ENCODE data around the gene PAGR1.
A peak's percentile ranks its signal among the peaks of the same experiment; 100 is the strongest.
"Not testable (repeated sequence)": the region's sequence is repeated elsewhere in the genome, so short reads cannot be mapped to it uniquely, and the experiment has no call there.

PAGR1 gene

DNA sequence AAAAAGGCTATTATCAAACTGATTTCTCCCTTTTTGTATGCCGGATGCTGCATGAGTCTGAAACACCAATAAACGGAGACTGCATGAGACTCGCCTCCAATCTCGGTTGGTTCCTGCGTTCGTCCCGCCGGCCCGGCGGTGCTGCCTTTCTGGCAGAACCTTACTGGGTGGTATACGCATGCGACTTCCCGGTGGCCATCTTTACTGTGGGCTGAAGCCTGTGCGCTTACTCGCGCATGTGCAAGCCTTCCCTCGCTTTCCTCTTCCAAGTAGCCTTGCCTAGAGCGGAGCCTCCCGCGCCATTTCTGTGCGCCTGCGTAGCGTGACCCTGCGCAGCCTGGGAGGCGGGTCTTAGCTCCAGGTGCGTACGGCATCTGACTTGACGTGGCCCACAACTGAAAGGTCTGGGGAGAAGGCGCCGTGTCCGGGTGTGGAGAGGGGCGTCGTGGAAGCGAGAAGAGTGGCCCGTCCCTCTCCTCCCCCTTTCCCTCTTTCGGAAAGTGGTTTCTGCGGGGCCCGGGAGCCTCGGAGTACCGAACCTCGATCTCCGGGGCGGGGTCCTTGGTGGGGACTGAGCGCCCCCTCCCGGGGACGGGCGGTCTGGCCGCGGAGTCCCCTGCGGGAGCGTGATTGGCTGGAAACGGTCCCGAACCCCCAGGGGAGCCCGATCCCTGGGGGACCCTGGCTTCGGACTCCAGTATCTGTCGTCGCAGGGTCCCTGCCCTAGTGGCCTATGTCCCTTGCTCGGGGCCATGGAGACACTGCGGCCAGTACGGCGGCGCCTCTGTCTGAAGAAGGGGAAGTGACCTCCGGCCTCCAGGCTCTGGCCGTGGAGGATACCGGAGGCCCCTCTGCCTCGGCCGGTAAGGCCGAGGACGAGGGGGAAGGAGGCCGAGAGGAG lies at the start of gene PAGR1:
Gene PAGR1, plus strand, starts transcription at position 360 of the 901 bp plus-strand sequence. Its CDS starts 374 bp downstream, at position 734.
- DNase-seq, result peak; percentile 99

DNA sequence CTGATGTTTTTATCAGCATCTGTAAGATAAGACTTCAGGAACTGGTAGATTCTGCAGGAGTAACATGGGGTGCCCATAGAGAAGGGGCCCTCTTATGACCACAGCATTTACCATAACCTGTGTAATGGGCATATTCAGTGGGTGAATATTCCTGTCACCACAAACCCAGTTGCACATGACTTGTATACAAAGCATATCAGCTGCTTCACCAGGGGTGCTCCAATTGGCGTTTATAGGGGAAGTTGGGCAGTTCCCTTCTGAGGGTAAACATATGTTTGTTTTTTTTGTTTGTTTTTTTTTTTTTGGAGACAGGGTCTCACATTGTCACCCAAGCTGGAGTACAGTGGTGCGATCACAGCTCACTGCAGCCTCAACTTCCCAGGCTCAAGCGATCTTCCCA lies 49.4 kb upstream of the PAGR1 start:
- no peak for DNase-seq

DNA sequence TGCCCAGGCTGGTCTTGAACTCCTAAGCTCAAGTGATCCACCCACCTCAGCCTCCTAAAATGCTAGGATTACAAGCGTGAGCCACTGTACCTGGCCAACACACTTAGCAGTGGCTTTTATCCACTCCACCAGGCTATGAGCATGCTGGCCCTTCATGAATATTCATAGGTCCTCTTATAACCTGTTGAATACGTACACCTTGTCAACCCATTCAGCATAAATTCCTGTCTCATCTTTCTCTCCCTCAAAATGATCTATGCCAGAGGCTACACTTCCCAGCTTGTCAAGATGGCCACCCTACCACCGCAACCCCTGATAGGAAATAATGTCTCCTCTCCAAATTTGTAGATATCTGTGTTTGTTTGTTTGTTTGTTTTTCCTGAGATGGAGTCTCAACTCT lies 48.9 kb upstream of the PAGR1 start:
- no peak for DNase-seq

DNA sequence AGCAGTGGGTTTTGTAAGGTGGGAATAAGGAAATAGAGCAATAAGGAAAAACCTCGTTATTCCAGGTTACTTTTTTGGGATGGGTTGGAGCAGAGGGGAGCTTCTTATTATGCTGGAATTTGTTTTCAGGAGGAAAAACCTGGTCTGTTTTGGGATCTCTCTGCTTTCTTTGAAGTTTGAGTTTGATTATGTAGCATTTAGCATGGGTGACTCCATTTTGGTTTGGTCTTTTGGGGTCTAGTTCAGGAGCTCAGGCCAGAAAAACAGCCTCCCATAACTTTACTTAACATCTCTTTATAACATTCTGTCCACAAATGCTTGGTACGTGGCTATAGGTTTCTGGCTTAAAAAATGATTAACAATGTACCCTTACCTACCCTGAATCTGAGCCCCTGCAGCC lies 46.4 kb upstream of the PAGR1 start:
- no peak for DNase-seq

DNA sequence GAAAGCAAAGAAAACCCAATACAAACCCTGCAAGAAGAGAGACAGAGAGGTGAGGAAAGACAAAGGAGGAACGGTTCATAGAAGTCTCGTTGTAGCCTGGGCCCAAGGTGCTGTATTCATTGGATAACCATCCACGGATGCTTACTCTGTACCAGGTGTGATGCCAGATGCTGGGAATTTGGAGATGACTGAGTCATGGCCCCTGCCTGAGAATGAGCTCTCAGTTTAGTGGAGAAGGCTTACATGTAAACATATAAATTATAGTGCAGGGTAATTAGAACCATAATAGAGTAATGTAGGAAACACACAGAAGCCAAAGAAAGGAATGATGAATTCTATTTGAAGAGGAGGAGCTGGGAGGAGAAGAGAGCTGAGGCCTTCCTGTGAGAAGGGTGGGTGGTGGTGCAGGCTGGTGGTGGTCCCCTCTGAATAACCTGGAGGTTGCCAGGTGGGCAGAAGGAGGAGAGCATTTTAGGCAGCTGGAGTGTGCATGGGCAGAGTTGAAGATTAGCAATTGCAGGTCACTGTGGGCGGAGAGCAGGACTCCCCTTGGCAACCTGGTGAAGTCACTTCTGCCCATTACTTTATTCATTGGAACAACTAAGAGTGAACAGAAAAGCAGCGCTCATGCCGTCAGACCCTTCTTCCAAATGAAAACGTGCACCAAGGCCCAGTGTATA lies 45.6 kb upstream of the PAGR1 start:
- DNase-seq, result no peak

DNA sequence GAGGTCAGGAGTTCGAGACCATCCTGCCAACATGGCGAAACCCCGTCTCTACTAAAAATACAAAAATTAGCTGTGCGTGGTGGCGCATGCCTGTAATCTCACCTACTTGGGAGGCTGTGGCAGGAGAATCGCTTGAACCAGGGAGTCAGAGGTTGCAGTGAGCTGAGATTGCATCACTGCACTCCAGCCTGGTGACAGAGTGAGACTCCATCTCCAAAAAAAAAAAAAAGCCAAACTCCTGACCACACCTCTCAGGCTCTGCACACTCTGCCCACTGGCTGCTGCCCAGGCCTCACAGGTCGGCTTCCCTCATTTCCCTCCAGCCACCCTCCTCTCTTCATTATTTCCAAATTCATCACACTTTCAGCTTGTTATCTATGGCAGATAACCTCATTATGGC lies 43.6 kb upstream of the PAGR1 start:
- not testable (repeated sequence) for DNase-seq

DNA sequence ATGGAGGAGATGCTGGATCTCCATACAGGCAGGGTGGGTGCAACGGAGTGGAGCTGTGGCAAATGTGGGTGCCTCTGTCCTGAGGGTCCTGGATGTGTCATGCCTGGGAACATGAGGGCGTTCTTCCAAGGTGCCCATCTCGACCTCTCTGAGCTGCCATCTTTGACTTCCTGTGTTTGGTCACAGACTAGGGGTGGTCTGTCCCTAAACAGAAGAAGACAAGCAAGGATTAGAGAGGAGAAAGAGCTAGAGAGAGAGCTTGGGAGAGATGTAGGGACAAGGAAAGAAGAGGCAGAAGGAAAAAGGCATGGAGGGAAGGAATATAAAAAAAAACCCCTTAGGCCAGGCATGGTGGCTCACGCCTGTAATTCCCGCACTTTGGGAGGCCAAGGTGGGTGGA lies 41.2 kb upstream of the PAGR1 start:
- no peak for DNase-seq

DNA sequence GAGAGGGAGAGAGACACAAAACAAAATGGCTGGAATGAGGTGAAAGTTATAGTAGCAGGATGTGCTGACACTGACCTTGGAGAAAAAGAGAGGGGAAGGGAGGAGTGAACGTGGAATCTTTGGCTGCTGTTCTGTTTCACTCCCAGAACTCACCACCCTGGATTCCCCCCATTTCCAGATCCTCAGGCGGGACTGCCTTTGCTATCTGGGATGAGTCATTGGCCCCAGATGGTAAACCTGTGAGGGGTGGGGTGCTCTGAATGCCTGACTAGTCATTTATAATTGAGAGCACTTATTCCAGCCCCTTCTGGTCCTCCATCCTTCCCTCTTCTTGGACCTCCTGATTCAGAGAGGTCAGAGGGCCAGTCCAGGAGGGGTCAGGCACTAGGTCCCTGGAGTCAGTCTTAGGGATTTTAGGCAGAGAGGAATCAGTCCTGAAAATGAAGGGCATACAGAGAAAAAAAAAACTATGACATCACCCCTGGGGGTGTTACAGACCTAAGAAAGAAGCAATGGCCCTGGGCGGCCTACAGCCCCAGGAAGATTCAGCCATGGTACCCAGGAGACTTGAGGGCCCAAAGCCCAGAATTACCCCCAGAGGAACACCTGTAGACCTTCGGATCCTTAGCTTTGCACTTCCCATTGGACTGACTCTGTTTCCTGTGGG lies 40.1 kb upstream of the PAGR1 start:
- DNase-seq, result no peak

DNA sequence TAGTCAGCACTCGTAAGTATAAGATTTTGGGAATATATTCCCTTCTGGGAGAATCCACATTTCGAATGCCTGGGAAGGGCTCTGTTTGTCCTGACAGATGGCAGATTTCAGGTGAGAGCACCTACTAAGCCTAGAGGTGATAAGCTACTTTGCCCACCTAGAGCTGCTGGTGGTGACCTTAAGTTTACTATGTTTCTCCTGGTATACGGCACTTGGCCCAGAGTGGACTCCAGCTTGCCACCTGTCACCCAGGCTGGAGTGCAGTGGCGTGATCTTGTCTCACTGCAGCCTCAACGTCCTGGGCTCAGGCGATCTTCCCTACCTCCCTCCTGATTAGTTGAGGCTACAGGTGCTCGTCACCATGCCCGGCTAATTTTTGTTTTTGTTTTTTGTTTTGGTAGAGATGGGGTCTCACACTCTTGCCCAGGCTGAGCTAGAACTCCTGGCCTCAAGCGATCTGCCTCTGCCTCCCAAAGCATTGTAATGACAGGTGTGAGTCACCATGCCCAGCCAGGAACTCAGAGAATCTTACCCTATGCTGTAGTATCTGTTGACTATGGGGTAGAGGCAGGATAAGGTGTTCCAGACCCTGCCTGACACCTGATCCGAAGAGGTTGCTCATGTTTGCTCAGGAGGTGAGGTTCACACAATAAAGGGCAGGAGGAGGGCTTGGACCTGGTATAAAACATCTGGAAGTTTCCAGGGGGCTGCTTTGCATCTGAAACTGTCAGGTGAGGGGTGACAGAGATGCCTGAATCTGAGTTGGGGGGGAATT lies 38.2 kb upstream of the PAGR1 start, which contains the start of gene ZG16:
Gene ZG16, plus strand, starts transcription at position 681 of the 775 bp plus-strand sequence. CDS start 1,011 bp downstream, outside the sequence.
- no peak for DNase-seq

DNA sequence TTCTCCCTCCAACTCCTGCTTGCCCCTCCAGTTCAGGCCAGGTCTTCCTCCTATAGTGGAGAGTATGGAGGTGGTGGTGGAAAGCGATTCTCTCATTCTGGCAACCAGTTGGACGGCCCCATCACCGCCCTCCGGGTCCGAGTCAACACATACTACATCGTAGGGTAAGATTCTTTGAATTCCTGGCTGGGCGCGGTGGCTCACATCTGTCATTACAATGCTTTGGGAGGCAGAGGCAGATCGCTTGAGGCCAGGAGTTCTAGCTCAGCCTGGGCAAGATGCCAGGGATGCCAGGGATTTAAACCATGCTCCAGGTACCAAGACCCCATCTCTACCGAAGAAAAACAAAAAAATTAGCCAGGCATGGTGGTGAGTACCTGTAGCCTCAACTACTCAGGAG lies 36.5 kb upstream of the PAGR1 start:
- no peak for DNase-seq

DNA sequence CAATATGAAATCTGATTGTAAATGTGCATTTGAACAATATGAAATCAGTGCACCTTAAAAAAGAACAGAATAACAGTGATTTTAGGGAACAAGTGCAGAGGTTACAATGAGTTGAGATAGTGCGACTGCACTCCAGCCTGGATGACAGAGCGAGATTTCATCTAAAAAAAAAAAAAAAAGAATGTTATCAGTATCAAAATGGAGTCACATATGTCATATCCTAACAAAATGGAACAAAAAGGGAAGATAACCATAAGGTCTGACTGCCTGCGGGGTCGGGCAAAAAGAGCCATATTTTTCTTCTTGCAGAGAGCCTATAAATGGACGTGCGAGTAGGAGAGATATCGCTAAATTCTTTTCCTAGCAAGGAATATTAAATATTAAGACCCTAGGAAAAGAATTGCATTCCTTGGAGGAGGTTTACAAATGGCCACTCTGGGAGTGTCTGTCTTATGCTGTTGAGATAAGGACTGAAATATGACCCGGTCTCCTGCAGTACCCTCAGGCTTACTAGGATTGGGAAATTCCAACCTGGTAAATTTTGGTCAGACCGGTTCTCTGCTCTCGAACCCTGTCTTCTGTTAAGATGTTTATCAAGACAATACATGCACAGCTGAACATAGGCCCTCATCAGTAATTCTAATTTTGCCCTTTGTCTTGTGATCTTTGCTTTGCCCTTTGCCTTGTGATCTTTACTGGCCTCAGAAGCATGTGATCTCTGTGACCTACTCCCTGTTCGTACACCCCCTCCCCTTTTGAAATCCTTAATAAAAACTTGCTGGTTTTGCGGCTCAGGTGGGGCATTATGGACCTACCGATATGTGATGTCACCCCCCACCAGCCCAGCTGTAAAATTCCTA lies 32.6 kb upstream of the PAGR1 start:
- not testable (repeated sequence) for DNase-seq

DNA sequence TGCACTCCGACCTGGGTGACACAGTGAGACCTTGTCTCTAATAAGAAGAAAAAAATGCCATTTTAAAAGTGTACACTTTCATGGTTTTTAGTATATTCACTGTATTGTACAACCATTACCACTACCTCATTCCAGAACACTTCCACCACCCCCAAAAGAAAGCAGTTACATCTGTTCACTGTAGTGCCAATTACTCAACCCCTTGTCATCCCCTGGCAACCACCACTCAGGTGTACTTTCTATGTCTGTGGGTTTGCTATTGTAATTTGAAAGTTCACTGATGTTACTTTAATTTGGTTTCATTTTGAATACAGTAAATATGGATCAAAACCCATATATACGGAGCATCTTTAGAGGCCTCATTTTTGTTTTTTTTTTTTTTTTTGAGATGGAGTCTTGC lies 31.8 kb upstream of the PAGR1 start:
- peak; percentile 54 for DNase-seq

DNA sequence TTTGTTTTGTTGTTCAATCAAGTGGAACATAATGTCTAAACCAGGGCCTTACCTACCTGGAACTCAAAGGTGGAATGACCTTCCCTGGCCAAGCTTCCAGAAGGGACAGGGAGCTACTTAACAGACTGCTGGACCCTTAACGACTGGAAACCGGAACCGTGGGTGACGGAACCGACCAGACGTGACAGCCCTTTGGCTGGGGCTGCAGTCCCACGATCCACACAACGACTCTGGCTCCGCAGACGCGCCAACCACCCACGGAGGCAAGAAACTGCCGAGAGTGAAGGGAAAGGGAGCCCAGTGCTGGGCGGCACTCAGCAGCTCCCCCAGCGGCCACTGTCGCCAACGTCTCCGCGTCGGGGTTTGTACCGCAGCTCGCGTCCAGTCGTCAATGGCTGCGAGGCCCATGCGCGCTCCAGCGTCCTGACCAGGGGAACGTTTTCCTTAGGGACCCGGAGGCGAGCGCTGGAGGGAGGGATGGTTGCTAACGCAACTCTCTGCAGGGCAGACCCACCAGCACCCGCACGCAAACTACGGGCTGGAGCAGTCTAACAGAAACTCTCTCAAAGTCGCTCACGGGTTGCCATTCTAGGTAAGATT lies 31.0 kb upstream of the PAGR1 start:
- DNase-seq, result peak; percentile 74

DNA sequence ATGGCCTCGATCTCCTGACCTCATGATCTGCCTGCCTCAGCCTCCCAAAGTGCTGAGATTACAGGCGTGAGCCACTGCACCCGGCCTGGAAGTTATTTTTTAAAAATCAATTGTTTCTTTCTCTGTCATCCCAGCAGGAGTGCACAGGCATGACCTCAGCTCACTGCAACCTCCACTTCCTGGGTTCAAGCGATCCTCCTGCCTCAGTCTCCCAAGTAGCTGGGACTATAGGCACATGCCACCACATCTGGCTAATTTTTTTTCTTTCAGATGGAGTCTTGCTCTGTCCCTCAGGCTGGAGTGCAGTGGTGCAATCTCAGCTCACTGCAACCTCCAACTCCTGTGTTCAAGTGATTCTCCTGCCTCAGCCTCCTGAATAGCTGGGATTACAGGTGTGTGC lies 28.8 kb upstream of the PAGR1 start:
- not testable (repeated sequence) for DNase-seq

DNA sequence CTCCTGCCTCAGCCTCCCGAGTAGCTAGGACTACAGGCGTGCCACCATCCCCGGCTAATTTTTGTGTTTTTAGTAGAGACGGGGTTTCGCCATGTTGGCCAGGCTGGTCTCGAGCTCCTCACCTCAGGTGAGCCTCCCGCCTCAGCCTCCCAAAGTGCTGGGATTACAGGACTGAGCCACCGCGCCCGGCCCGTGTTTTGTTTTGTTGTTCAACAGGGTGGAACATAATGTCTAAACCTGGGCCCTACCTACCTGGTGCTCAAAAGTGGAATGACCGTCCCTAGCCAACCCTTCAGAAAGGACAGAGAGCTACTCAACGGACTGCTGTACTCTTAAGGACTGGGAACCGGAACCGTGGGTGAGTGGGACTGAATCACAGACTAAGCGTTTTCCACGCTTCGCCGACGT lies 26.2 kb upstream of the PAGR1 start:
- DNase-seq, result no peak

DNA sequence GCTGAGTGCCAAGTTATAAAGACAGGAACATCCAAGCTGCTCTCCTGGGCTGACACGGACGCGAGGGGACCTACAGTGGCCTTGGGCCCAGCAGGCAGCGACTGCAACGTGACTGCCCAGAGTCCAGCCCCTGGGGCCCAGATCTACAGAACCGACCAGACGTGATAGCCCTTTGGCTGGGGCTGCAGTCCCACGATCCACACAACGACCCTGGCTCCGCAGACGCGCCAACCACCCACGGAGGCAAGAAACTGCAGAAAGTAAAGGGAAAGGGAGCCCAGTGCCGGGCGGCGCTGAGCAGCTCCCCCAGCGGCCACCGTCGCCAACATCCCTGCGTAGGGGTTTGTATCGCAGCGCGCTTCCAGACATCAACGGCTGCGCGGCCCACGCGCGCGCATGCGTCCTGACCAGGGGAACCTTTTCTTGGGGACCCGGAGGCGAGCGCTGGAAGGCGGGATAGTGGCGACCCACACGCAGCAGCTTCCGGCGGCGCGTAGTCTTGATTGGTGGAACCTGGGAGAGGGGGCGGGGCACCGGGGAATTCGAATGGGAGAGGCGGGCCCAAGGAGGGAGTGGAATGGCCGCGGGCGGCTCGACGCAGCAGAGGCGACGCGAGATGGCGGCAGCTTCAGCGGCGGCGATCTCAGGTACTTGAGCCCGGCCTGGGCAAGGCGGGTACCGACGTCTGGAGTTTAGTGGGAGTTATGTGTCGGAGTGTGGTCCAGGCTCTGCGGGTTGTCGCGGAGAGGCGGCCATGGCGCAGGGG lies 25.6 kb upstream of the PAGR1 start, which contains the start of gene KIF22:
Gene KIF22, plus strand, starts transcription at position 569 of the 766 bp plus-strand sequence. Its CDS starts 9 bp downstream, at position 578.
- peak; percentile 100 for DNase-seq

DNA sequence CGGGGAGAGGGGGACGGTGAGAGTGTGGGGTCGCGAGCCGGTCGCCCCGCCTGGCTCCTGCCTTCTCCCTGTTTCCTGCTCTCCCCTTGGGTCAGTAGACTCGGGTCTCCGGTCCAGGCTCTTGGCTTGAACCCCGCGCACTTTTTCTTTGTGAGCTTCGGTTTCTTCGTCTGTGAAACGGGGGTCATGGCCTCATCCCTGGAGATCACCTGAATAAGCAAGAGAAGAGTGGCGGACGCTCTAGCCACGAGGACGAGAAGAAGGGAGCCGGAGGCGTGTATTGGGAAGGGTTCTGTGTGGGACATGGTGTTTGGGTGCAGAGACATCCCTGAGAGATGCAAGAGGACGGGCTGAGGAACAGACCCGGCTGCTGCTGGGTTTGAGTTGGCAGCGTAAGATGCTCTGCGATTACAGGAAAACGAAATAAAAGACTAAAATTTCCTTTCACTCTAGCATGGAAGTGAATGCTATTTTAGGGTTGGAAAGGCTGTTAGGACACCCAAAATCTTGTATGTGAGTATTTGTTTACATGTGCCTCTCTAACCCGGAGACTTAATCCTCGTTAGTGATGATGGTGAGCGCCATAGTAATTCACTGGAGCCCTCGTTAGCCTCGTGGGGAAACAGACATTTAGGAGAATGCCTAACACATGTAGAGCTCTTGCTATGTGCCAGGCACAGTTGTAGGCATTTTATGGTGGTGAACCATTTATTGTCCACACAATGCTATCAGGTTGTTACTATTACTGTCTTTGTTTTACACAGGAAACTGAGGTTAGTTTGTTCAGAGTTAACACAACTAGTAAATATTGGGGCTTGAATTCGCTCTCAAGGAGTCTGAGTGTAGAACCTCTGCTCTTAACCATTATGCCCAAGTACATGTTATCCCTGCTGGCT lies 24.8 kb upstream of the PAGR1 start:
- no peak for DNase-seq

DNA sequence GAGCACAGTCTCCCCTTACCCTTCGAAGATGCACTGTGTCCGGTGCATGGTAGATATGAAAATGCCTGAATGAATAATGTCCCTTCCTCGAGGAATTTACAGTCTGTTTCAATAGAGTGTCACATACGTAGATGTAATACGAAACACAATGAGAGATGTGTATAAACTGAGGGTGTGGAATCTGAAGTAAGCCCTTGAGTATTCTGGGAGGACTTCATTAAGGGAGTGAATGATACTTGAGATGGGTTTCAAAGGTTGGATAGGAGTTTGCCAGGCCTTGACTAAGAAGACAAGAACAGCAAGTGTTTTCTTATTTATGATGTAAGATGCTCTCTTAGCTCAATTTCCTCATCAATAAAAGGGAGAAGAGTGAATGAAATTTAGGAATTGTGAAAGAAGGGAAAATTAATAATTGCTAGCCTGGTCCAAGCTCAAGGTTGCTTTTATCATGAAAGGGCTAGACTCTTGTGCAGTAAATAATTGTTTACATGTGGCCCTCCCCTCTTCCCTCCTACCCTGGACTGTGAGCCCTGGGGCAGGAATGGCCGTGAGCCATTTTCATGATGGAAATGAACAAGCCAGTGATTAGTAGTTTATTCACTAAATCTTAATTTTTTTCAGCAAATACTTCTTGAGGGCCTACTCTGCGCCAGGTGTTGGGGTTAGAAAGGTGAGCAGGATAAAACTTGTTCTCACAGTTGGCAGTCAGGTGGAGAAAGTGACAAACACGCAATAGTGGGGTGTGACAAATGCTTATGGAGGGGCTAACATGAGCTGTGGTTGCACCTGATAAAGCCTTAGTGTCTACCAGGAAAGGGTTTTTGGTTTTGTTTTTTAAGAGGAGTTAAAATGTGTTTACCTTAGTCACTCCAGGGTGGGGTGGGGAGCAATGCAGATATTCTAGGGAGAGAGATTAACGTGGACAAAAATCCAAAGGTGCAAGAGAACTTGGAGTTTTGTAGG lies 23.8 kb upstream of the PAGR1 start:
- DNase-seq, result no peak

Measured in stimulated activated CD4-positive, alpha-beta T cell treated with anti-CD3 and anti-CD28 coated beads, Interleukin-1b, Interleukin-23, amount 100 ng/mL, for 48 hours (primary cell).